ENCODE data around the gene PLCL1.

DNA sequence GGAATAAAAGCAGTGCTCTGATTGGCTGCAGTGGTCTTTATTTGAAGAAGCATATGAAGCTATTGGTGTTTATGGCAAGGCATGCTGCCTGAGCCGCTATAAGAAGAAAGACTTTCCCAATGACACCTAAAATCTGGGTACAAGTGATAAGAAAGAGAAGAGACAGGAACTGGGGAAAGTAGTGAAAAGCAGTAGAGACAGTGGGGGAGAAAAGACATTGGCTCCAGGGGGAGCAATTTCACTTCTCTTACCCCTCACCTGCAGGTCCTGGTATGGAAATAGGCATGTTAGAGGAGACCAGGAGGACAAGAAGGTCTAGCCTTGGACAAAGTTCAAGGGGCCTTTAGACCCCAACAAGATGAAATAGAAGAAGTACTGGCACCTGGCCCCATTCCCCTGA lies 47.1 kb downstream of the PLCL1 start:
- no peak for TF ChIP-seq CTCF (IDR thresholded peaks at IDR 0.05)
- TF ChIP-seq POLR2A (IDR thresholded peaks at IDR 0.05), result no peak

All from lower leg skin (tissue), 3 donors.